ENCODE measurements around the gene DCP1A.
"Not testable (repeated sequence)": the region's sequence is repeated elsewhere in the genome, so short reads cannot be mapped to it uniquely, and the experiment has no call there.

The DCP1A gene

DNA sequence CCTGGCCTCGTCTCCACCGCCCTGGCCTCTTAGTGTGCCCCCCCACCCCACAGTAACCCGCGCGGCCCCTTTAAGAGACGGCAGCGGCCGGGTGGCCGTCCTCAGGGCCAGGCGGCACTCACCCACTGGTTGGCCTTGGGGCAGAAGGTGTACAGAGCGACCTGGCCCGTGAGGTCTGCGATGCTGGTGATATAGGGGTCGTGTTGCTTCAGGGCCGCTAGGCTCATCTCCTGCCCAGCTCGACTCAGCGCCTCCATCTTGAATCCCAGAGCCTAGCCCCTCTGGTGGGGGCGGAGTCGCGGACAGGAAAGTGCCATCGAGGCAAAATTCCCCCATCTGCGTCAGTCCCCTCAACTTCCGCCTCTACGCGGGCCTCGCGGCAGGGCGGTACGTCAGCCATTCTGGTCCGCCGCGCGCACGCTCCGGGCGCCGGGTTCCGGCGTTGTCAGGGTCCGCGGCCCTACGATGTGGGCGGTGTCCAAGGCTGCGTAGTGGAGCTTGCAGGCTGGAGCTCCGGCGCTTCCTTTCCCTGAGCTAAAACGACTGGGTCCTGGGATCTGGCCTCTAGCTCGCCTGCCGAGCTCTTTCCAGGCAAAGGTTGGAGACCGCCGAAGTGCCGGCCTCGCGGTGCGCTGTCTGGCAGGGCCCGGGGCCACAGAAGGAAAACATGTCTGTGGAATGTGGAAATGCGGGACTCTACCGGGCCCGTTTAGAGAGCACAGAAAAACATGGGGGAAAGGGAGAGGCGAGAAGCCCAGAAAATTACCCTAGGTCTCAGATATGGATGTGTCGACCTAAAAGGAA lies at the start of gene DCP1A:
DCP1A (minus strand) TSS at position 283 of the 804 bp plus-strand sequence; CDS start at position 257, 26 bp downstream.
- peak; percentile 88 for DNase-seq

DNA sequence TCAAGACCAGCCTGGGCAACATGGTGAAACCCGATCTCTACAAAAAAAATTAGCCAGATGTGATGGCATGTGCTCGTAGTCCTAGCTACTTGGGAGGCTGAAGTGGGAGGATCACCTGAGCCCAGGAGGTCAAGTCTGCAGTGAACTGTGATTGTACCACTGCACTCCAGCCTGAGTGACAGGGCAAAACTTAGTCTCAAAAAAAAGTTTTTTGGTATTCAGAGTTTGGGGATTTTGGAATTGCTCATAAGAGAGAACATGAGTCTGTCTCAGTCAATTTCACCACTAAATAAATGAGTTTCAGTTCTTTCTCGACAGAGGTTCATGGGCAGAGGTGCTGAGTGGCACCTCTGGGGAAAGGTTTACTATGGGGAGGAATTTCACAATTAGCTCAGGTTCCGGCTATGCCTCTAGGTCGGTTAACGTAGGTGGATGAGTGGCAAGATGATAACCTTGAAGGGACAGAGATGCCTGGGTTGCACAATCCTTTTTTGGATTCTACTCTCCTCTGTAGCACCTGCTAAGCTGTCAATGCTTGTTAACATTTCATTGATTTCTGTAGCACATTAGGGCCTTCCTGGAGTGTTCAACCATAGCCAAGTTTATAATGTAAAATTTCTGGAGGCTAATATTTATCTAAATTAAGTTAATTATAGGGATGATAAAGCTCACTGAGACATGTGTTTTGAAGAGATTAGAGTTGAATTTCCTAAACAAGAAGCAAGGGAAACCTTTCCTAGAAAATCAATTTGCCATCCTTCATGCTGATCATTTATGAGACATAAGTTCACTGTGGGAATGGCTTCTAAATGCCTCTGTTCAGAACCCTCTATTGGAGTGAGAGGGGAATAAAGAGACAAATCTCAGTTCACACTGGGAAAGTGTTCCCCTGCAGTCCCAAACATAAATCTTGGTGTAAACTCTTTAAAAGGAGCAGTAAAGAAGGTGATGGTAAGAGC lies 37.4 kb upstream of the DCP1A start:
- DNase-seq = no peak

DNA sequence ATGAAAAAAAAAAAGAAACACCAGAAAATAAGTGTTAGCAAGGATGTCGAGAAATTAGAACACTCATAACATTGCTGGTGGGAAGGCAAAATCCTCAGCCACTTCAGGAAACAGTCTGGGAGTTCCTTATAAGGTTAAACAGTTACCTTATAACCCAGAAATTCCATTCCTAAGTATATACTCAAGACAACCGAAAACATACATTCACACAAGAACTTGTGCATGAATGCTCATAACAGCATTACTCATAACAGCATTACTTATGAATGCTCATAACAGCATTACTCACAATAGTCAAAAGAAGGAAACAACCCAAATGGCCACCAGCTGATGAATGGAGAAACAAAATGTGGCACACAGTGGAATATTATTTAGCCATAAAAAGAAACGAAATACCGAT lies 34.8 kb upstream of the DCP1A start:
- DNase-seq = no peak

DNA sequence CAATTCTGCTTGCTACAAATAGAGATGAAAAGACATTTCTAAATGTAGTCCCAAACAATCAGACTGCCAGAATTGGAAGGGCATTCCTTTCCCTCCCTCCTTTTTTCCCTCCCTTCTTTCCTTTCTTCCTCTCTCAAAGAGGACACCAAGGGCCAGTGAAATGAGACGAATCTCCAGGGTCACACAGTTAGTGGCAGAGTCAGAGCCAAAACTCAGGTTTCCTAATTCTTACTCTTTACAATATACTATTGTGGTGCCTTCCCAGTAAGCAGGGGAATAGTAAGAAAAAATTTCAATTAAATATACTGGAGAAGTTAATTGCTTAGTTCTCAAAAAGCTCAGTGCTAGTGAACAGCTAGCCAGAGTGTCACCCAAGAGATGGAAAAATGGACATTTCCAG lies 33.0 kb upstream of the DCP1A start:
- DNase-seq = no peak

DNA sequence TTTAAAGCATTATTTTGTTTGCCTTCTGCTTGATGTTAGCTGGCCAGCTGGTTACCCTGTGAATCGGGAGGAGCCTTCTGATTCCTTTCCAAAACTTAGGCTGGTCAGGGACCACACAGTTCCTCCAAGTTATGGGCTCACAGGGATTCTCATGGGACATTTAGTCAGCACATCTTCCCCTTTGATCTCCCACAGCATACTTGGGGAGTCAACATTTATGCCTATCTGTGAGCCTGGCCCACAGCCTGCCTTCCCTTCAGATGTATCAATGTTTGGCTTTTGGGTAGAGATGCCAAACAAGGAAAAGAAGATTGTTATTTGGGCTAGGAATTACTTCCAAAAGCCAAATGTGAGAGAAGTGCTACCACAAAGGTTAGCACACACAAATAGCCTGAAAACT lies 32.6 kb upstream of the DCP1A start:
- DNase-seq = no peak

DNA sequence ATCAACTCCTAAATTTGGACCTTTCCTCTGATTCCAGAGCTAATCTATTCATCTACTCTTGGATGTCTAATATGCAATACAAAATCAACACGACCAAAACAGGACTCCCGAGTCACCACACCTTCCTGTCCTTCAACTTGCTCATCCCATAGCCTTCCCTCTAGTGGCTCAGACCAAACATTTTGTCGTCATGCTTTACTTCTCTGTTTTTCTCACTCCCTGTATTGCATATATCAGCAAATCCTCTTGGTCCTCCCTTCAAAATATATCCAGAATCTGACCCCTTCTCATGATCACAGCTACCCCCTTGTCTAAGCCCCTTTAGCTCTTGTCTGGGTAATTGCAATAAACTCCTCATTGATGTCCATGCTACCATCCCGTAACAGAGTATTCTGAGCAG lies 30.5 kb upstream of the DCP1A start:
- no peak for DNase-seq

DNA sequence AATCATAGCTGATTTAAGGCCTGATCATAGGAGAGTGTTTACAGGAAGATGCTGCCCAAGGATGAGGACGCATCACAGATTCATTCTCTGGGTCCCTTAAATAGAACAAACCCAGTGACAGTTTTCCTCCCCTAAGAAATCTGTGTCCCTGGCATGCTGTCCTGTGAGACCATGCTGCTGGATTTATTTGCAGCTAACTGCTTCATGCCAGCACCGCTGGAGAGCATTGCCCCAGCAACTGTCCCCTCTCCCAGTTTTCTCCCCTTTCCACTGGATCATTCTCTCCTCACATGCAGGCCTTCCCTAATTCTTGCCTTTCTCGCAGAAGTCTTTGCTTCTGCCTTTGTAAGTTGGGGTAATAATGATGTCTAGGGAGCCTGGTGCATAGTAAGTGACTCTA lies 29.3 kb upstream of the DCP1A start:
- no peak for DNase-seq

DNA sequence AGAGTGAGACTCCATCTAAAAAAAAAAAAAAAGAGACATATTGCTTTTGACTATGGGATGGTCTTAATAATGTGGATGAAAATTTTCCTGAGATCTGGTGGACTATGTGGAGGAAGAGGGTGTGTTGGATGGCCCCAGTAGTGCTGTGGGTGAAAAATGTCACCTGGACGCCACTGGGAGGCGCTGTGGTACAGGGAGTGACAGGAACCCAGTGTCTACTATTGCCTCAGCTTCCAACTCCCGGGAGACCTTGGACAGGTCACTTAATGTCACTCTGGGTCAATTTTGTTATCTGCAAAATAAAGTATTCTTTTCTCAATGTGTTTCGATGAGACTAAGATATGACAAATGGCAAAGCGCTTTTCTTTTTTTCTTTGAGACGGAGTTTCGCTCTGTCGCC lies 27.7 kb upstream of the DCP1A start:
- DNase-seq = peak; percentile 17

DNA sequence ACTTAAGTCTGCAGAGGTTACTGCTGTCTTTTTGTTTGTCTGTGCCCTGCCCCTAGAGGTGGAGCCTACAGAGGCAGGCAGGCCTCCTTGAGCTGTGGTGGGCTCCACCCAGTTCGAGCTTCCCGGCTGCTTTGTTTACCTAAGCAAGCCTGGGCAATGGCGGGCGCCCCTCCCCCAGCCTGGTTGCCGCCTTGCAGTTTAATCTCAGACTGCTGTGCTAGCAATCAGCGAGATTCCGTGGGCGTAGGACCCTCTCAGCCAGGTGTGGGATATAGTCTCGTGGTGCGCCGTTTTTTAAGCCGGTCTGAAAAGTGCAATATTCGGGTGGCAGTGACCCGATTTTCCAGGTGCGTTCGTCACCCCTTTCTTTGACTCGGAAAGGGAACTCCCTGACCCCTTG lies 23.4 kb upstream of the DCP1A start:
- not testable (repeated sequence) for DNase-seq

DNA sequence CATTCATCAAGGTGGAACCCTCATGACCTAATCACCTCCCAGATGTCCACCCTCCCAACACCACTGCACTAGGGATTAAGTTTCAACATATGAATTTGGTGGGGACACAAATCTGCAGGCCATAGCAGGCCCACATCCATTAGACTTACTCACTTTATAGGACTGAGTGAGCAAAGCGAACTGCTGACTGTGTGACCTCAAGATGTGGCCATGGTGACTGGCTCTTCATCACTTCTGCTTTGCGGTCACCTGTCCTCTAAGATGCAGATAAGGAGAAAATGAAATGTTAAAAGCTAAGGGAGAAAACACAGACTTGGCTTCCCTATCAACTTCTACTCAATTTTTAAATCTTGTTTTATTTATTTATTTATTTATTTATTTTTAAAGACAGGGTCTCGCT lies 14.5 kb upstream of the DCP1A start:
- no peak for DNase-seq

DNA sequence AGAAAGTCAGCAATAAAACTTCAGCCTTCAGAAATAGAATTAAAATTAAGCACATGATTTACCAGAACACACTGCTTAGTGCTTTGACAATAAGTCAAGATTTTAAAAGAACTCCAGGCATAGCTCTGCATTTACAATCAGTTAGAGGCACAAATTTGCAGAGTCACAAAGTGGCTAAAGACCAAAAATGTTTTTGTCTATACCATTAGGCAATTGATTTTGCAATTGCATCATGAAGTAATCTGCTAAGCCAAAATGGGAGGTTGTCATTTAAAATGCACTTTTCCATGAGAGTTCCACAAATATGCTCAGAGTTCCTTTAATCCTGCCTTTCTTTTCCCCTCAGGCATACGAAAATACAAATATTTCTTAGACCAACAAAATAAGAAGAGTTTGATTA lies 10.1 kb upstream of the DCP1A start:
- no peak for DNase-seq

DNA sequence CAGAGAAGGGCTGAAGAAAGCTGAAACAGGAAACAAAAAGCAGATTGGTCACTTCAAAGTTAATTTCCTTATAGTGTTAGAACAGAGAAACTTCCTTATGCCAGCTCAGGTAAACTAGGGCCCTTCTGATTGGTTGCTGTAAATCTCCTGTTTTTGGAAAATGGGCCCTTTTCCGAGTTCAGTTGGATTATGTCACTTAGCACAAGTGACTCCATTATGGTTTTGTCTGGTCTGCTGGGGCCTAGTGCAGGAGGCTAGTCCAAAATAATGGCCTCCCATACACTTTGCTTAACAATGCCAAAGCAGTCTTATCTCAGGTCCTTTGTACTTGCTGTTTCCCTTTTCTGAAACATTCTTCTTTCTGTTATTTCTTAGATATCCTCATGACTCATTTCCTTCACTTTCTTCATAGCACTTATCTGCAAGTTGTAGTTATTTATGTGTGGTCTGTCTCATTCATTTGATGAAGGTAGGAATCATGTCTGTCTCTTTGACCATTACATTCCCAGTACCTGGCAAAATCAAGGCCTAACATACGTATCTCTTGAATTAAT lies 7.7 kb upstream of the DCP1A start:
- DNase-seq = no peak

DNA sequence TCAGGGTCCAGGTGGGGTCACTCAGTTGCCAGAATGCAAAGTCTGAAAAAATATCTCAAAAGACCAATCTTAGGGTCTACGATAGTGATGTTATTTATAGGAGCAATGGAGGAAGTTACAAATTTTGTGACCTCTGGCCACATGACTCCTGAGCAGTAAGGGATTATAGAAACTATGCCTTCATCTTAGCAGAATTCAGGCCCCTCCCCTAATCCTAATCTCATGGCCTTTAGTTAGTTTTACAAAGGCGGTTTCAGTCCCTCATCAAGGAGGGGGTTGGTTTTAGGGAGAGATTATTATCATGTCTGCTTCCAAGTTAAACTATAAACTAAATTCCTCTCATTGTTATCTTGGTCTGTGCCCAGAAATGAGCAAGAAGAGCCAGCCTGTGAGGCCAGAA lies 5.9 kb upstream of the DCP1A start:
- DNase-seq = no peak

DNA sequence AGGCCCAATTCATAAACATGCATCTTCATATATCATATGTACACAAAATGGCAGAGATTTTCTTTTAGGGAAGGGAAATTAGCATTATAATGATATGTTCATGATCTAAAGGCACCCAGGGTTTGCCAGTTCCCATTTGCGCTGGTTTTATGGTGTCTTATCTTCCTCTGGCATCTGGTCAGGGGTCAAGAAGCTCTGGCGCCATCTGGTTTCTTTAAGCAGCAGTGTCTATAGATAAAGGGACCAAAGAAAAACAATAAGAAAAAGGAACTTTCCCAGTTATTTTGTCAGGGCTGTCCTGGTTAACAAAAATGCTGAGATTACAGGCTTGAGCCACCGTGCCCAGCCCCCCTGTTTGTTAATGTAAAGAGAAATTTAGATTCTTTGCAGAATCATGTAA lies 3.3 kb upstream of the DCP1A start:
- DNase-seq = no peak

DNA sequence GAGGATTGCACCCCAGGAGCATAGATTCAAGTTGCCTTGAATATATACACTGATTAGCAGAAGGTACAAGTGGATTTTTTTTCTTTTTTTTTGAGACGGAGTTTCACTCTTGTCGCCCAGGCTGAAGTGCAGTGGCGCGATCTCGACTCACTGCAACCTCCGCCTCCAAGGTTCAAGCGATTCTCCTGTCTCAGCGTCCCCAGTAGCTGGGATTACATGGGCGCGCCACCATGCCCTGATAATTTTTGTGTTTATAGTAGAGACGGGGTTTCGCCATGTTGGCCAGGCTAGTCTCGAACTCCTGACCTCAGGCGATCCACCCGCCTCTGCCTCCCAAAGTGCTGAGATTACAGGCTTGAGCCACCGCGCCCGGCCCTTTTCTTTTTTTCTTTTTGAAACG lies 775 bp upstream of the DCP1A start:
- not testable (repeated sequence) for DNase-seq

DNA sequence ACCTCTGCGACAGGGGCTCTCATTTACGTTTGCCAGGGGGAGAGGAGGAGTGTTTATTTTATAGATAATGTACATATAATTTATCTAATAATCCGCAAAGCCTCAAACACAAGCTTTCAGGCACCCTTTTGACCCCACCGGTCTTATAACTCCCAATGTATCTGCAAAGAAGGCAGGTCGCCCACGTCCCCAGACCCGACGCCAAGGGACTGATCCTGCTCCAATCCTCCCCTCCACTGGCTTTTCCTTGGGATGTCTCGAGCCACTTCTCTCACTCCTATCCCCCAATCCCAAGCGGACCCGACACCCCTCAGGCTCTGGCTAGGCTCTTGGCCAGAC lies 452 bp downstream of the DCP1A start:
- no peak for DNase-seq

DNA sequence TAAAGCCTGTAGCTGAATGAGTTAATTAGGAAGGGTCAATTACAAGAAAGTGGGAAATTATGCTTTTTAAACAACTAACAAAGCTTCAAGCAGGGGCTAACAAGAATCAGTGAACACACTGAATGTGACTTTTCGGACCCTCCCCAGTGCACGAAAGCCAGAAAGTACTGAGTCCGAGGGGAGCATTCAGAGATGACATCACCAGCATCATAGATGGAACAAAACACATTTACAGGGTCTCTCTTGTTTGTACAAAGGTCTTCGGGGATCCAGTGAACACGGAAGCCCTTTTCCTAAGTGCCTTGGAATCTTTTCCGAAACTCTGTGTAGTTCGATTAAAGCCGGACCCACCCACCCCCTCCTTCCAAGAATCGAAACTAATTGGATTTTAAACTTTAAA lies 829 bp downstream of the DCP1A start:
- no peak for DNase-seq

DNA sequence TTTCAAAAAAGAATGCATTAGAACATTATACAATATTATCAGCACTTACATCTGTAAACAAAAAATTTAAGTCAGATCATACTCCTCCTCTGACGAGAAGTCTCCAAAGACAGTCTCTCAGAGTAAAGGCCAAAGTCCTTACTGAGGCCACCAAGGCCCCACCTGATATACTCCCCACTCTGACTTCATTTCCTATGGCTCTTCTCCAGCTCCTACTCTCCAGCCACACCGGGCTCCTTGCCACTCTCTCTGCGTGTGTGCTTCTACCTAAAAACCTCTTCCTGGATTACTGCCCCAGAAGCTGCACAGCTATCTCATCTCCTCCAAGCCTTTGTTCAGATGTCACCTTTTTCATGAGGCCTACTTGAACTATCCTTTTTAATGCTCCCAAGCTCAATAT lies 5.0 kb downstream of the DCP1A start:
- DNase-seq = no peak

DNA sequence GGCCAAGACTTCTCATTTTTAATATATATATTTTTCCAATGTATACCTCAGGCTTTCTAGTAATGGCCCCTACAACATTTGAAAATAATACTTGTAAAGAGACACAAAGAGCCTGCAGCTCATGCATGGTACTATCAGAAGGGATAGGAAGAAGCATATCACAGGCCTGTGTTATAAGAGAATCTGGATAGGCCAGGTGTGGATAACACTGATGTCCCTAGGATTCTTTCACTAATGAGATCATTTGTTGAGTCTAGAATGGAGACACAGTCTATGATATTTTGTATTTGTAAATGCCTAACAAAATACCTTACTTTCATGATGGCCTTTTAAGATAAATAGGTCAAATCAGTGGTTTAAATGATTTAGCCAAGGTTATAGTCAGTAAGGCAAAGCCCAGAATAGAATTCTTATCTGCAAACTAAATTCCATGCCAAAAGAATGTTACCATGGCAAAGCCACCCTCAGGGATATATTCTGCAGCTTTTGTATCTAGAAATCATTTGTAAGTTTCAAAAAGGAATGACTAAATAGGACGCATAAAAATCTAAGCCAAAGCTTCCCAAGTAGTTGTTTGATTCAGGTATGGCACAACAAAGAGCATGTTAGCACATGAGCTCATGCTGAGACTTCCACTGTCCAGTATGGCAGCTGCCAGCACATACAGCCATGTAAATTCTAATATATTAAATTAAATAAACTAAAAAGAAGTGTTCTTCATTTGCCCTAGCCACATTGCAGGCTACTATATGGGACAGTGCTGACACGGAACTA lies 10.0 kb downstream of the DCP1A start:
- no peak for DNase-seq

DNA sequence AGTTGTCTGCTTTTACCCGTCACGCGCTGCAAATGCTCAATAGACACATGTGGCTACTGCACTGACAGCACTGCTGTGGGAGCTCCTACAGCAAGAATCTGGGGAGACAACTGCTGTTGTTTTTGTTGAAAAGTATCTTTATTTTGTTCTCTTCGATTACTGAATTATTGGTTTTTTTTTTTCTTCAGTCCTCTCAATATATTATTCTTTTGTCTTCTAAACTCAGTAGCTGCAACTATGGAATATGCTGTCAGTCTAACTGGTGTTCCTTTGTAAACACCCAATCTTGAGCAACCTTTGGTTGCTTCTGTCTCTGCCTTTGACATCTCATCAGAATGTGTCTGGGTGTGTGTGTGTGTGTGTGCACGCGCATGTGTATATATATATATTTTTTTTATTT lies 12.6 kb downstream of the DCP1A start:
- no peak for DNase-seq

DNA sequence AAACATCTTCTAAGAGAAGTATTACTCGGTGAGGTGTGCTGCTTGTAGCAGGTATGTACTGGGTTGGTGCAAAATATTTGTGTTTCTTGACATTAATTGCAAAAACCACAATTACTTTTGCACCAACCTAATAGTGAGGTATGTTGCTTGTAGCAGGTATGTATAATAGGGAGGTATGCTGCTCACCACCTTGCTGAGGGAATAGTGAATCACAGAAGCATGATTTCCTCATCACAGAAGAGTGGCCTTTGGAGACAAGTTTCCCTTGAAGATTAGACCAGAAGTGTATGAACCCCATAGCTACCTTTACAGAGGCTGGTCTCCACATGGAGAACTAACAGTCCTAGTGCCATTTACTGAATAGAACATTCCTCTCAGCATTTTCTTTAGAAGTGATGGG lies 15.5 kb downstream of the DCP1A start:
- DNase-seq = no peak

DNA sequence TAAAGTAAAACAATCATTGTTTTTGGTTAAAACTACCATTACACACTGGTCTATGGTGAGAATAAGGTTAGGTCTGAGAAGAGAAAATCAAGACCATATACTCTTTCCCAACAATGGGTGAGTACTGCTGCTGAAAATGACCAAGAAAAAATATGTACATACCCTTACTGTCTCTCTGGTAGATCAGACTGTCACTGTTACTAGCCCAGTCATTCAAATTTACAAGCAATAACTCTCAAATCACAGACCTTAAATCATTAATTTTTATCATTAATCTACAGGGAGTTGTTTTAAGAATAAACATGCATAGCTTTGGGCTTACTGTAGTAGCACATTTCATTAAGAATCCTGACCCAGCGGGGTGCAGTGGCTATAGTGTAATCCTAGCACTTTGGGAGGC lies 17.4 kb downstream of the DCP1A start:
- DNase-seq = no peak

DNA sequence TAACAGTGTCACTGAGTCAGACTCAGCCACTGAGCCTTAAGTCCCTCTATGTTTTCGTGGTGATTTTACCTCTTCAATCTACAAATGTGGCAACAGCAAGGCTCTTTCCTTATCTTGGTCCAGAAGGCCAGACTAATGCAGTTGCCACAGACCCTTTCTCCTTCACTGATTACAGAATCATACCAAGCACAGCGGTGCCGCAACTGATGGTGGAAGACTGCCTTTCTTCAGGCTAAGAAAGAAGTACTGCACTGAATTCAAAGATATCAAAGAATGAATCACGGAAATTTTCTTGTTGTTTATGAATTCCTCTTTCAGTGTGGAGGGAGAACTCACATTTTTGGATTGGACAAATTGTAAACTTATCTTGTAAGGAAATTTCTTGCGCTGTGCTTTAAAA lies 18.6 kb downstream of the DCP1A start:
- DNase-seq = no peak
